Naive thymus-derived CD4-positive, alpha-beta T cell (primary cell): ENCODE results near the gene SMARCAL1. TPM values are rescaled to one million over a fixed set of nuclear protein-coding genes. Genes with fewer than 3 reads are reported as not detected.

Source experiments
- ATAC-seq: fragments of 150-1000 bp; cut with Tn5 transposase; 2 replicates; pipeline ENCODE4 v1.10.0; 2021; ENCODE audit warnings: mild to moderate bottlenecking, moderate library complexity
- CTCF ChIA-PET: fragments of 350-600 bp; sonication (Branson Sonifier 250); formaldehyde crosslinking; loops from one replicate; lab custom pipeline; 2021; ENCODE audit warnings: antibody characterized with exemption; lab: Charles Lee
- POLR2A ChIA-PET: fragments of 350-600 bp; sonication (Branson Sonifier 250); formaldehyde crosslinking; loops from one replicate; lab custom pipeline; 2021; ENCODE audit warnings: antibody characterized with exemption, inconsistent platforms; lab: Charles Lee
- DNase-seq, 9 donors: peaks; one replicate each; pipeline versions ENCODE4 v3.0.0 to v3.0.0-alpha.2; 2020 to 2022; ENCODE audit warnings: mixed read lengths in 1 of 9
- H3K27ac ChIP-seq: one replicate; pipeline ENCODE4 v1.7.0; 2013; ENCODE audit warnings: mild to moderate bottlenecking, low read depth, low read length, moderate library complexity
- H3K27me3 ChIP-seq, 2 donors: one replicate each; pipeline ENCODE4 v1.7.0; 2013; ENCODE audit warnings: low read length in 2 of 2, mild to moderate bottlenecking in 2 of 2, moderate library complexity in 2 of 2; ENCODE audit not compliant: control insufficient read depth in 2 of 2, insufficient read depth in 2 of 2
- H3K36me3 ChIP-seq, 3 experiments: 1 replicate in 2 of 3; 2 replicates in 1 of 3; pipeline ENCODE4 v1.7.0; 2013; ENCODE audit warnings: low read length in 3 of 3, mild to moderate bottlenecking in 3 of 3, moderate library complexity in 1 of 3; ENCODE audit not compliant: insufficient read depth in 3 of 3, control insufficient read depth in 2 of 3
- H3K4me1 ChIP-seq, 2 donors: one replicate each; pipeline ENCODE4 v1.7.0; 2013; ENCODE audit warnings: low read length in 2 of 2, mild to moderate bottlenecking in 2 of 2, moderate library complexity in 1 of 2; ENCODE audit not compliant: control insufficient read depth in 2 of 2, insufficient read depth in 2 of 2
- H3K4me3 ChIP-seq: 2 replicates; pipeline ENCODE4 v1.7.0; 2013; ENCODE audit warnings: mild to moderate bottlenecking, low read length
- H3K9me3 ChIP-seq, 3 experiments: 1 replicate in 2 of 3; 2 replicates in 1 of 3; pipeline ENCODE4 v1.7.0; 2013; ENCODE audit warnings: low read length in 3 of 3; ENCODE audit not compliant: control insufficient read depth in 2 of 3
- H3K27ac Mint-ChIP-seq, 9 donors: one replicate each; pipeline ENCODE4 v1.8.0; 2020 to 2022; ENCODE audit warnings: mixed read lengths in 9 of 9, mild to moderate bottlenecking in 8 of 9, moderate library complexity in 5 of 9, inconsistent platforms in 2 of 9
- H3K27me3 Mint-ChIP-seq, 5 donors: one replicate each; pipeline ENCODE4 v1.8.0; 2021 to 2022; ENCODE audit warnings: mixed read lengths in 5 of 5, mild to moderate bottlenecking in 1 of 5
- H3K36me3 Mint-ChIP-seq, 5 donors: one replicate each; pipeline ENCODE4 v1.8.0; 2020 to 2022; ENCODE audit warnings: mixed read lengths in 5 of 5, mild to moderate bottlenecking in 3 of 5, inconsistent platforms in 1 of 5
- H3K4me1 Mint-ChIP-seq, 7 donors: one replicate each; pipeline ENCODE4 v1.8.0; 2020 to 2022; ENCODE audit warnings: mixed read lengths in 7 of 7, mild to moderate bottlenecking in 3 of 7, inconsistent platforms in 1 of 7
- H3K4me3 Mint-ChIP-seq, 10 donors: one replicate each; pipeline ENCODE4 v1.8.0; 2020 to 2022; ENCODE audit warnings: mild to moderate bottlenecking in 10 of 10, mixed read lengths in 10 of 10, moderate library complexity in 6 of 10, inconsistent platforms in 2 of 10
- H3K9me3 Mint-ChIP-seq, 11 donors: one replicate each; pipeline ENCODE4 v1.8.0; 2020 to 2022; ENCODE audit warnings: mixed read lengths in 11 of 11, mild to moderate bottlenecking in 4 of 11, inconsistent platforms in 1 of 11, moderate library complexity in 1 of 11
- intact Hi-C, 2 donors: fragments of 100-400 bp; cut with micrococcal nuclease; formaldehyde crosslinking; loops; one replicate each; pipeline ENCODE4 v1.15.1; 2023
- polyA plus RNA-seq, 2 donors: library from polyadenylated mRNA; unstranded; fragments of 300-500 nt; fragmentation: Illumina TruSeq; gene quantifications; one replicate each; pipeline ENCODE4 v1.2.3, GENCODE V29; 2021
- total RNA-seq, 6 experiments: library from RNA in 5 of 6; stranded (reverse) in 5 of 6; gene quantifications; 1 replicate in 5 of 6; 2 replicates in 1 of 6; pipeline ENCODE4 v1.2.3 and lab custom pipeline; 2021 to 2026

Gene SMARCAL1
- total and polyA plus RNA-seq, 7 experiments from 2014 or later: 16.2 to 31.2 (median 24.6) TPM

DNA sequence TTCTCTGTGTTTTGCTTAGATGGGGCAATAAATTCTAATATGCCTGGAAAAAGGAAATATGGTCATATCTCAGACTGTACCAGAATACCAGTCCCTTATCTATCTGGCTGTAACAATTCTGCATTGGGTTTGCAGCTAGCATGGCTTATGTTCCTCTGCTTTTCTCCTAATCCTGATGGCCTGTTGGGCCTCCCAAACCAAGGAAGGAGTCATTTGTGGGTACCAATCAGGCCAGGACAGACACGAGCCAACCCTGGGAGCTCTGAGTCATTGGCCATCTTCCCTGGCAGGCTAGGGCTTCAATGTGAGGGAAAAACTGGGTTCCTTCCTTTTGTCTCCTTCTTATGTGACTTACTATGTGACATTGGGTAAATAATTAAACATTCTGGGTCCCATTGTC, 12.0 kb downstream of the SMARCAL1 start:
- no peaks in the 10 kb centered on the region for H3K4me1 ChIP-seq
- Mint-ChIP-seq H3K9me3 (peaks cover 0 to 4% (median 0%) of the 10 kb centered on the region in 11 donors), H3K36me3 (peaks cover 39 to 82% (median 64%) of the 10 kb centered on the region in 5 donors), H3K27me3 (no peaks in the 10 kb centered on the region), H3K27ac (no peak overlapping the region), H3K4me3 (no peak overlapping the region), H3K4me1 (peaks cover 0 to 22% (median 8%) of the 10 kb centered on the region in 7 donors)
- ChIA-PET POLR2A (no interaction called here), CTCF (no interaction called here)
- H3K9me3 ChIP-seq: peaks cover 0 to 6% (median 0%) of the 10 kb centered on the region in 3 experiments
- ATAC-seq (no peak), DNase-seq (no peak)
- peaks cover 10 to 81% (median 20%) of the 10 kb centered on the region in 3 experiments for H3K36me3 ChIP-seq
- intact Hi-C loops: no loop called here
- H3K27ac ChIP-seq: no peak overlapping the region
- no peaks in the 10 kb centered on the region for H3K27me3 ChIP-seq
- H3K4me3 ChIP-seq: no peak overlapping the region

DNA sequence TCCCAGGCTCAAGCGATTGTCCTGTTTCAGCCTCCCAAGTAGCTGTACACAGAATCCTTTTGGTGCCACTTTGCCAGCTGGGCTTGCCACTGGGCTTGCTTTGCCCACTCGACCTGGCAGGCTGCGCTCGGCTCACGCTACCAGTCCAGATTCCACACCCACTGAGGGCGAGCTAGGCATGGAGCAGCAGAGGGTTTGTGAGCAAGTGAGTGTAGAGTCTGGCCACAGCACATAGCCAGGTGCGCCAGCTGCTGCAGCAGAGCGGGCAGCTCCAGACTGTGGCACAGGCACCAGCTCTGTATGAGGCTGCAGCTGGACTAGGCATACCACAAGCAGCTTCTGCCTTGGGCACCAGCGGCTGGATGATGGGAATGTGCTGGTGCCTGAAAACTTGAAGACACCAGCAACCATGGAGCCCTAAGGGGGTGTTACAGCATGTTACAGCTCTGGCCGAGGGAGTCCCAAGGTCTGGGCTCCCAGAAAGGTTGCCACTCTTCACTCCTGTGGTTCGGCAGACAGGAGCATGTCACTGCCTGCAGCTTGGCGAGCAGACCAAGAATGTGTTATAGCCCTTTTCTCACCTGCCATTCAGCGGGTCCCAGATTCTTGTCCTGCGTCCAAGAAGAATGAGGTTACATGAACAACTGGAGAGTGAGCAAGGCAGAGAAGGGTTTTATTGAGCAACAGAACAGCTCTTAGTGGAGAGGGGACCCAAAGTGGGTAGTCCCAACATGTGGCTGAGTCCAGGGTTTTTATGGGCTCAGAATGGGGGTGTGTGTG, 12.9 kb downstream of the SMARCAL1 start:
- H3K27ac ChIP-seq: no peak overlapping the region
- no peak overlapping the region for H3K27ac Mint-ChIP-seq
- DNase-seq (no peak), ATAC-seq (no peak)
- no peaks in the 10 kb centered on the region for H3K27me3 ChIP-seq
- H3K9me3 Mint-ChIP-seq: peaks cover 0 to 4% (median 0%) of the 10 kb centered on the region in 11 donors
- no peak overlapping the region for H3K4me3 Mint-ChIP-seq
- H3K36me3 Mint-ChIP-seq: peaks cover 44 to 79% (median 66%) of the 10 kb centered on the region in 5 donors
- intact Hi-C loops: no loop called here
- H3K36me3 ChIP-seq: peaks cover 8 to 87% (median 24%) of the 10 kb centered on the region in 3 experiments
- H3K4me3 ChIP-seq: no peak overlapping the region
- ChIA-PET CTCF (no interaction called here), POLR2A (no interaction called here)
- H3K27me3 Mint-ChIP-seq: no peaks in the 10 kb centered on the region
- H3K9me3 ChIP-seq: peaks cover 0 to 6% (median 0%) of the 10 kb centered on the region in 3 experiments
- H3K4me1 Mint-ChIP-seq: peaks cover 0 to 17% (median 5%) of the 10 kb centered on the region in 7 donors
- H3K4me1 ChIP-seq: no peaks in the 10 kb centered on the region

DNA sequence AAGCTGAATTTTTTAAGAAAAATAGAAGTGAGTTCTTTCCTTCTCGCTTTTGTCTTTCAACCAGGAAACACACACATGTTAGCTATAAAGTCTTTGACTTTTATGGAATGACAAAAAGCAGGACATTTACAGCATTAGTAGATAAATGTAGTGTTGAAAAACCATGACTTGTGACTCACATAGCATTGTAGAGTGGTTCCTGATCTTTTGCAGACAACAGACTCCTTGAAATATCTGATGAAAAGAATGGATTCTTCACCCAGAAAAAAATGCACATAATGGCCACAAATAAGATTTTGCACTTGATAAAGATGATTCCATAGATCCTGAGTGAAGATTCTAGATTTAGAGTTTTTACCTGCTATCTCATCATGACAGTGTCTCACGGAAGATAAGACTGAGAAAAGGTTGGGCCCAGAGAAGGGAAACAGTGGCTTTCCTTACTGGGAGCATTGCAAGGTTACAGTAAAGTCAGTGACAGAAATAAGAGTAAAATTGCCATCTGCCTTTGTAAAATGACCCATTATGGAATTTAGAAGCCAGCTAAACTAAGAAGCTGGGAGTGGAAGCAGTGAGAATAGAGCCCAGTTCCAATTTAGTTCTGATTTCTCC, 14.0 kb downstream of the SMARCAL1 start:
- CTCF ChIA-PET: no interaction called here

DNA sequence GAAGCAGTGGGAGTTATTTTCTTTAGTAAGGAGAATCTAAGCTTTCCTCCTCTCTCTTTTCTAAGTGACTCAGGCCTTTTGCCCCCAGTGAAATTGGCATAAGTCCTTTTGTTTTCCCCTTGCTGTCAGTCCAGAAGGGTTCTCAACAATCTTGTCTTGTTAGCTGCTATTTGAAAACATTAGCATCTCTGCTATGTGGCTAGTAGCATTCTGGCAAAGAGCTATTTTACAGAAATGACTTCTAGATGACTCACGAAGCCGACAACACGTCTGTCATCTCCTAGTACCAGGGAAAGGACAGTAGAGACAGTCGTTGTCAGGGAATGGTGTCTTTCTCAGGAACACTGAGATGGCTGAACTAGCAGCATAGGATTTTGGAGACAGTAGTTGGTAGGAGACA, 14.7 kb downstream of the SMARCAL1 start:
- no peaks in the 10 kb centered on the region for H3K27me3 Mint-ChIP-seq
- intact Hi-C loops: no loop called here
- Histone ChIP-seq H3K4me1 (no peaks in the 10 kb centered on the region), H3K27me3 (no peaks in the 10 kb centered on the region), H3K27ac (no peak overlapping the region), H3K36me3 (peaks cover 0 to 87% (median 19%) of the 10 kb centered on the region in 3 experiments), H3K4me3 (no peak overlapping the region), H3K9me3 (peaks cover 0 to 6% (median 0%) of the 10 kb centered on the region in 3 experiments)
- DNase-seq: no peak
- peak overlapping the region in 1 of 9 donors; percentile 72 for H3K27ac Mint-ChIP-seq
- no peak overlapping the region for H3K4me3 Mint-ChIP-seq
- ATAC-seq: no peak
- POLR2A ChIA-PET: no interaction called here
- peaks cover 0 to 13% (median 4%) of the 10 kb centered on the region in 7 donors for H3K4me1 Mint-ChIP-seq
- CTCF ChIA-PET: no interaction called here
- H3K36me3 Mint-ChIP-seq: peaks cover 47 to 84% (median 70%) of the 10 kb centered on the region in 5 donors
- H3K9me3 Mint-ChIP-seq: peaks cover 0 to 4% (median 0%) of the 10 kb centered on the region in 11 donors

More for the DNA sequence above, 14.0 kb downstream of the SMARCAL1 start:
- Histone ChIP-seq H3K4me1 (no peaks in the 10 kb centered on the region), H3K36me3 (peaks cover 0 to 87% (median 19%) of the 10 kb centered on the region in 3 experiments), H3K9me3 (peaks cover 0 to 6% (median 0%) of the 10 kb centered on the region in 3 experiments), H3K4me3 (no peak overlapping the region), H3K27ac (no peak overlapping the region), H3K27me3 (no peaks in the 10 kb centered on the region)
- no peak for DNase-seq
- peak overlapping the region in 1 of 9 donors; percentile 15 for H3K27ac Mint-ChIP-seq
- peaks cover 40 to 84% (median 69%) of the 10 kb centered on the region in 5 donors for H3K36me3 Mint-ChIP-seq
- POLR2A ChIA-PET: no interaction called here
- intact Hi-C loops: no loop called here
- peaks cover 0 to 4% (median 0%) of the 10 kb centered on the region in 11 donors for H3K9me3 Mint-ChIP-seq
- peaks cover 0 to 13% (median 4%) of the 10 kb centered on the region in 7 donors for H3K4me1 Mint-ChIP-seq
- H3K4me3 Mint-ChIP-seq: no peak overlapping the region
- no peaks in the 10 kb centered on the region for H3K27me3 Mint-ChIP-seq
- no peak for ATAC-seq

DNA sequence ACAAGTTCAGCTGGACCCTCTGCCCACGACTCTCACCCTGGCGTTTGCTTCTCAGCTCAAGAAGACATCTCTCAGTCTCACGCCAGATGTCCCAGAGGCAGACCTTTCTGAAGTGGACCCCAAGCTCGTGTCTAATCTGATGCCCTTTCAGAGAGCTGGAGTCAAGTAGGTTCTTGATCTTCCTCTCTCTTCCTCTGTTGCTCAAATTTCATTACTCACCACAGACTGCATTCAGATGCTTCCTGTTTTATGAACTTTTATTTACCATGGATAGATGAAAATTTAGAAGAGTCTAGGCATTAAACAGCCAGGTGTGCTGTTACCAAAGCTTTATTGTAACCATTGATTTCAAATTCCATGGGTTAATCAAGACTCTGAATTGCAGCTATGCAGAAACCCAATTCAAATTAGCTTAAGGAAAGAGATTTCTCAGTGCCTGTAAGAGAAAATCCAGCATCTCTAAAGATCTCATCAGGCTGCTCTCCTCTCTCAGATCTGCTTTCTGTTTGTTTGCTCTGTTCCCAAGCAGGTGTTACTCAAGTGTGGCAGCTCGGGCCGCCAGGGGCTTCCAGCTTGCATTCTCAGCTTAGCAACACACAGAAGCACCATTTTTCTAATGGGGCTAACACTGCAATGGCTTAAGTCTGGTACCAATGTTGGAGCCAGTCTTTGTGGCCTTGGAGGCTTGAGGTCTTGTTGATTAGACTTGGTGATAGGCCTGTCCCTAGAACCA, 16.5 kb downstream of the SMARCAL1 start:
- DNase-seq (no peak), ATAC-seq (no peak)
- Histone ChIP-seq H3K27ac (no peak overlapping the region), H3K9me3 (peaks cover 0 to 6% (median 0%) of the 10 kb centered on the region in 3 experiments), H3K4me1 (no peaks in the 10 kb centered on the region), H3K36me3 (peaks cover 5 to 86% (median 19%) of the 10 kb centered on the region in 3 experiments), H3K4me3 (no peak overlapping the region), H3K27me3 (no peaks in the 10 kb centered on the region)
- intact Hi-C loops: no loop called here
- no peaks in the 10 kb centered on the region for H3K27me3 Mint-ChIP-seq
- no peak overlapping the region for H3K4me3 Mint-ChIP-seq
- ChIA-PET CTCF (no interaction called here), POLR2A (interaction anchor here (0.5 to 0.8 kb wide), 2 partner anchors 11 to 370 kb away, joined by 3 read pairs; no protein-coding TSS in a partner anchor)
- peak overlapping the region in 2 of 9 donors; percentile 18 to 24 for H3K27ac Mint-ChIP-seq
- peaks cover 0 to 5% (median 2%) of the 10 kb centered on the region in 7 donors for H3K4me1 Mint-ChIP-seq
- peaks cover 0 to 4% (median 0%) of the 10 kb centered on the region in 11 donors for H3K9me3 Mint-ChIP-seq
- H3K36me3 Mint-ChIP-seq: peaks cover 47 to 83% (median 65%) of the 10 kb centered on the region in 5 donors

DNA sequence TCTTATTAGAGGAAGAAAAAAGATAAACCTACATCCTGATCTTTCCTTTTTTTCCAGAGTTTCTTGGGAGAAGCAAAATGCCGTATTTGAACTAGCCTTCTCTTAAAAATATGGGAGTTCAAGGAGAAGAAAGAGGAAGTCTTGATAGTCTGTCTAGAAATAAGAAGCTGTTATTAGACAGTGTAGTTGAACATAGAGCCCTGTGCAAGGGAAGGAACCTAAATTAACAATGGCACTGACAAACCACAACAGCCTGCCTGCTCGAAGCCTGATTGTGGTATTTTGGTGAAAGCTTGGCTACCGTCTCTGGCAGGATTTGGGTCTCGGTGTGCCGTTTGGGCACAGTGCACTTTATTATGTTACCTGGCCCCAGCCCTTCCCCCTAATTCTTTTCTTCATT, 17.1 kb downstream of the SMARCAL1 start:
- H3K9me3 ChIP-seq: peaks cover 0 to 6% (median 0%) of the 10 kb centered on the region in 3 experiments
- peaks cover 0 to 5% (median 0%) of the 10 kb centered on the region in 7 donors for H3K4me1 Mint-ChIP-seq
- intact Hi-C loops: no loop called here
- H3K27ac Mint-ChIP-seq: no peak overlapping the region
- H3K36me3 Mint-ChIP-seq: peaks cover 48 to 82% (median 64%) of the 10 kb centered on the region in 5 donors
- ATAC-seq: no peak
- DNase-seq: no peak
- H3K27me3 Mint-ChIP-seq: no peaks in the 10 kb centered on the region
- no peak overlapping the region for H3K27ac ChIP-seq
- no peak overlapping the region for H3K4me3 Mint-ChIP-seq
- ChIA-PET POLR2A (interaction anchor here (0.5 kb wide), 1 partner anchor 371 kb away, joined by 3 read pairs; no protein-coding TSS in a partner anchor), CTCF (no interaction called here)
- H3K9me3 Mint-ChIP-seq: peaks cover 0 to 4% (median 0%) of the 10 kb centered on the region in 11 donors
- H3K4me1 ChIP-seq: no peaks in the 10 kb centered on the region
- H3K36me3 ChIP-seq: peaks cover 5 to 85% (median 19%) of the 10 kb centered on the region in 3 experiments
- H3K27me3 ChIP-seq: no peaks in the 10 kb centered on the region
- H3K4me3 ChIP-seq: no peak overlapping the region
